Activated naive CD8-positive, alpha-beta T cell treated with anti-CD3 and anti-CD28 coated beads, Interleukin-2, amount 10 ng/mL, durations not matched to agents 7 days and 5 days (primary cell): Measurements from ENCODE around the gene CACNA2D1. TPM values are rescaled to one million over a fixed set of nuclear protein-coding genes. Genes with fewer than 3 reads are reported as not detected.

Experiments
- ATAC-seq: fragments of 150-1000 bp; cut with Tn5 transposase; one replicate; pipeline ENCODE4 v1.10.0; 2021; ENCODE audit warnings: low read depth, moderate library complexity
- POLR2A ChIA-PET: fragments of 350-600 bp; sonication (Branson Sonifier 250); formaldehyde crosslinking; loops from one replicate; lab custom pipeline; 2021; ENCODE audit warnings: antibody characterized with exemption; lab: Charles Lee
- DNase-seq: peaks from one replicate; pipeline ENCODE4 v3.0.0; 2021
- H3K27ac Mint-ChIP-seq: one replicate; pipeline ENCODE4 v1.8.0; 2022; ENCODE audit warnings: mild to moderate bottlenecking, mixed read lengths
- H3K27me3 Mint-ChIP-seq: one replicate; pipeline ENCODE4 v1.8.0; 2022; ENCODE audit warnings: mild to moderate bottlenecking, moderate library complexity, mixed read lengths
- H3K36me3 Mint-ChIP-seq: one replicate; pipeline ENCODE4 v1.8.0; 2021; ENCODE audit warnings: mild to moderate bottlenecking, mixed read lengths
- H3K4me1 Mint-ChIP-seq: one replicate; pipeline ENCODE4 v1.8.0; 2021; ENCODE audit warnings: mixed read lengths
- H3K4me3 Mint-ChIP-seq: one replicate; pipeline ENCODE4 v1.8.0; 2022; ENCODE audit warnings: mild to moderate bottlenecking, moderate library complexity, mixed read lengths
- H3K9me3 Mint-ChIP-seq: one replicate; pipeline ENCODE4 v1.8.0; 2021; ENCODE audit warnings: mixed read lengths
- total RNA-seq, 2 experiments: library from RNA; stranded (reverse); gene quantifications; one replicate each; pipeline ENCODE4 v1.2.3, GENCODE V29; 2021

CACNA2D1 gene
- total RNA-seq, result not detected

- Mint-ChIP-seq H3K4me1 (peaks cover 3% of the 10 kb centered on the region), H3K27ac (no peak within 1 kb of the TSS), H3K4me3 (peak within 1 kb of the TSS; percentile 51), H3K9me3 (no peaks in the 10 kb centered on the region), H3K36me3 (no peaks in the 10 kb centered on the region), H3K27me3 (peaks cover 47% of the 10 kb centered on the region)
- ATAC-seq, result peak; percentile 61
- POLR2A ChIA-PET, result no interaction called here
- DNase-seq, result peak; percentile 34
Measured at GRCh38 chr7:82443547-82444219, at the start of gene CACNA2D1. TSS of gene CACNA2D1 (minus strand) at chr7:82443777.

GRCh38 chr7:82481499-82482097 is 38.0 kb upstream of the CACNA2D1 start:
- ATAC-seq (no peak), DNase-seq (no peak)
- POLR2A ChIA-PET, result no interaction called here
- Mint-ChIP-seq H3K4me1 (no peaks in the 10 kb centered on the region), H3K36me3 (no peaks in the 10 kb centered on the region), H3K4me3 (no peak overlapping the region), H3K9me3 (no peaks in the 10 kb centered on the region), H3K27me3 (peaks cover 6% of the 10 kb centered on the region), H3K27ac (no peak overlapping the region)

GRCh38 chr7:82477733-82478515 is 34.3 kb upstream of the CACNA2D1 start:
- ATAC-seq, result no peak
- Mint-ChIP-seq H3K36me3 (no peaks in the 10 kb centered on the region), H3K9me3 (no peaks in the 10 kb centered on the region), H3K4me1 (no peaks in the 10 kb centered on the region), H3K27me3 (peaks cover 6% of the 10 kb centered on the region), H3K4me3 (no peak overlapping the region), H3K27ac (no peak overlapping the region)
- POLR2A ChIA-PET, result no interaction called here
- no peak for DNase-seq

GRCh38 chr7:82472966-82473365 is 29.4 kb upstream of the CACNA2D1 start:
- no peak for DNase-seq

GRCh38 chr7:82471351-82472020 is 27.9 kb upstream of the CACNA2D1 start:
- no peaks in the 10 kb centered on the region for H3K4me1 Mint-ChIP-seq
- ATAC-seq (no peak), DNase-seq (no peak)
- no peaks in the 10 kb centered on the region for H3K9me3 Mint-ChIP-seq
- H3K4me3 Mint-ChIP-seq, result no peak overlapping the region
- H3K36me3 Mint-ChIP-seq, result no peaks in the 10 kb centered on the region
- peaks cover 4% of the 10 kb centered on the region for H3K27me3 Mint-ChIP-seq
- POLR2A ChIA-PET, result no interaction called here
- no peak overlapping the region for H3K27ac Mint-ChIP-seq

More at GRCh38 chr7:82472966-82473365, 29.4 kb upstream of the CACNA2D1 start:
- Mint-ChIP-seq H3K4me3 (no peak overlapping the region), H3K27ac (no peak overlapping the region), H3K4me1 (no peaks in the 10 kb centered on the region), H3K9me3 (no peaks in the 10 kb centered on the region), H3K27me3 (peaks cover 7% of the 10 kb centered on the region), H3K36me3 (no peaks in the 10 kb centered on the region)
- POLR2A ChIA-PET, result no interaction called here
- no peak for ATAC-seq

GRCh38 chr7:82469207-82469606 is 25.6 kb upstream of the CACNA2D1 start:
- POLR2A ChIA-PET, result no interaction called here
- no peaks in the 10 kb centered on the region for H3K4me1 Mint-ChIP-seq
- no peak overlapping the region for H3K4me3 Mint-ChIP-seq
- H3K27ac Mint-ChIP-seq, result no peak overlapping the region
- ATAC-seq (no peak), DNase-seq (no peak)
- no peaks in the 10 kb centered on the region for H3K36me3 Mint-ChIP-seq
- no peaks in the 10 kb centered on the region for H3K9me3 Mint-ChIP-seq
- peaks cover 6% of the 10 kb centered on the region for H3K27me3 Mint-ChIP-seq

- H3K27ac Mint-ChIP-seq, result no peak overlapping the region
- DNase-seq (no peak), ATAC-seq (no peak)
- POLR2A ChIA-PET, result no interaction called here
- no peaks in the 10 kb centered on the region for H3K9me3 Mint-ChIP-seq
- H3K36me3 Mint-ChIP-seq, result no peaks in the 10 kb centered on the region
- H3K4me3 Mint-ChIP-seq, result no peak overlapping the region
- peaks cover 6% of the 10 kb centered on the region for H3K27me3 Mint-ChIP-seq
- no peaks in the 10 kb centered on the region for H3K4me1 Mint-ChIP-seq
Measured at GRCh38 chr7:82468435-82468834, 24.9 kb upstream of the CACNA2D1 start.

- POLR2A ChIA-PET, result no interaction called here
- no peaks in the 10 kb centered on the region for H3K36me3 Mint-ChIP-seq
- H3K27me3 Mint-ChIP-seq, result peaks cover 6% of the 10 kb centered on the region
- H3K9me3 Mint-ChIP-seq, result no peaks in the 10 kb centered on the region
- DNase-seq (no peak), ATAC-seq (no peak)
- H3K4me3 Mint-ChIP-seq, result no peak overlapping the region
- no peak overlapping the region for H3K27ac Mint-ChIP-seq
- H3K4me1 Mint-ChIP-seq, result no peaks in the 10 kb centered on the region
Measured at GRCh38 chr7:82467020-82467419, 23.4 kb upstream of the CACNA2D1 start.

GRCh38 chr7:82464372-82464771 is 20.8 kb upstream of the CACNA2D1 start:
- H3K36me3 Mint-ChIP-seq, result no peaks in the 10 kb centered on the region
- H3K27ac Mint-ChIP-seq, result no peak overlapping the region
- ATAC-seq (no peak), DNase-seq (no peak)
- POLR2A ChIA-PET, result no interaction called here
- H3K4me1 Mint-ChIP-seq, result no peaks in the 10 kb centered on the region
- peaks cover 2% of the 10 kb centered on the region for H3K27me3 Mint-ChIP-seq
- H3K4me3 Mint-ChIP-seq, result no peak overlapping the region
- H3K9me3 Mint-ChIP-seq, result no peaks in the 10 kb centered on the region

GRCh38 chr7:82455295-82455694 is 11.7 kb upstream of the CACNA2D1 start:
- Mint-ChIP-seq H3K27me3 (peaks cover 2% of the 10 kb centered on the region), H3K9me3 (no peaks in the 10 kb centered on the region), H3K4me3 (no peak overlapping the region), H3K36me3 (no peaks in the 10 kb centered on the region), H3K27ac (no peak overlapping the region), H3K4me1 (no peaks in the 10 kb centered on the region)
- POLR2A ChIA-PET, result no interaction called here
- DNase-seq (no peak), ATAC-seq (no peak)

- Mint-ChIP-seq H3K27ac (no peak overlapping the region), H3K4me1 (no peaks in the 10 kb centered on the region), H3K9me3 (no peaks in the 10 kb centered on the region), H3K36me3 (no peaks in the 10 kb centered on the region), H3K4me3 (no peak overlapping the region), H3K27me3 (peaks cover 7% of the 10 kb centered on the region)
- POLR2A ChIA-PET, result no interaction called here
- DNase-seq (no peak), ATAC-seq (no peak)
Measured at GRCh38 chr7:82450759-82451158, 7.2 kb upstream of the CACNA2D1 start.

- Mint-ChIP-seq H3K27ac (no peak overlapping the region), H3K4me1 (no peaks in the 10 kb centered on the region), H3K27me3 (peaks cover 11% of the 10 kb centered on the region)
Measured at GRCh38 chr7:82449910-82450309, 6.3 kb upstream of the CACNA2D1 start.

GRCh38 chr7:82446897-82447296 is 3.3 kb upstream of the CACNA2D1 start:
- Mint-ChIP-seq H3K9me3 (no peaks in the 10 kb centered on the region), H3K4me3 (no peak overlapping the region), H3K4me1 (peaks cover 3% of the 10 kb centered on the region), H3K36me3 (no peaks in the 10 kb centered on the region), H3K27ac (no peak overlapping the region), H3K27me3 (peaks cover 29% of the 10 kb centered on the region)
- POLR2A ChIA-PET, result no interaction called here
- ATAC-seq (no peak), DNase-seq (no peak)

More at GRCh38 chr7:82449910-82450309, 6.3 kb upstream of the CACNA2D1 start:
- POLR2A ChIA-PET, result no interaction called here
- Mint-ChIP-seq H3K36me3 (no peaks in the 10 kb centered on the region), H3K9me3 (no peaks in the 10 kb centered on the region), H3K4me3 (no peak overlapping the region)
- ATAC-seq (no peak), DNase-seq (no peak)
